HepG2 (cell line): Measurements from ENCODE around the gene SNX19. TPM values are rescaled to one million over a fixed set of nuclear protein-coding genes. Genes with fewer than 3 reads are reported as not detected.
A peak's percentile ranks its signal among the peaks of the same experiment; 100 is the strongest.

Experiments used
- CEBPB ChIP-seq: IDR thresholded peaks from 2 replicates; pipeline ENCODE4 v1.6.1; 2011; ENCODE audit warnings: low read depth, low read length, improper control_type of control experiment, borderline replicate concordance
- DRAP1 ChIP-seq: IDR thresholded peaks from 2 replicates; pipeline ENCODE4 v1.6.1; 2016; ENCODE audit warnings: missing genetic modification reagents, missing compliant biosample characterization
- EED ChIP-seq: sonication (generic); formaldehyde crosslinking; IDR thresholded peaks from 2 replicates; pipeline ENCODE4 v1.5.0; 2020; ENCODE audit warnings: mild to moderate bottlenecking, missing genetic modification reagents
- KLF6 ChIP-seq: IDR thresholded peaks from 2 replicates; pipeline ENCODE4 v1.8.0; 2016; ENCODE audit warnings: missing biosample characterization, missing genetic modification reagents
- MAZ ChIP-seq, 2 experiments: sonication (generic) in 1 of 2; formaldehyde crosslinking in 1 of 2; IDR thresholded peaks; 2 replicates each; pipeline versions ENCODE4 v1.5.0 to v1.6.1; 2012 to 2020; ENCODE audit warnings: low read depth in 2 of 2, mild to moderate bottlenecking in 2 of 2, borderline replicate concordance in 1 of 2, improper control_type of control experiment in 1 of 2, low read length in 1 of 2, missing genetic modification reagents in 1 of 2, moderate library complexity in 1 of 2
- MEIS2 ChIP-seq: sonication (generic); formaldehyde crosslinking; IDR thresholded peaks from 2 replicates; pipeline ENCODE4 v1.9.0; 2021; ENCODE audit warnings: mild to moderate bottlenecking, missing genetic modification reagents
- MIER3 ChIP-seq: IDR thresholded peaks from 2 replicates; pipeline ENCODE4 v1.6.1; 2016; ENCODE audit warnings: missing compliant biosample characterization, borderline replicate concordance
- NCOR1 ChIP-seq: fragments of 200-600 bp; sonication (generic); IDR thresholded peaks from 2 replicates; pipeline ENCODE4 v1.7.0; 2017; ENCODE audit warnings: antibody characterized with exemption, low read length, borderline replicate concordance
- NRL ChIP-seq: sonication (generic); formaldehyde crosslinking; IDR thresholded peaks from 2 replicates; pipeline ENCODE4 v1.5.0; 2020; ENCODE audit warnings: missing genetic modification reagents, mild to moderate bottlenecking, moderate library complexity, borderline replicate concordance
- RFXAP ChIP-seq: sonication (generic); formaldehyde crosslinking; IDR thresholded peaks from 2 replicates; pipeline ENCODE4 v1.4.0; 2020; ENCODE audit warnings: missing genetic modification reagents, borderline replicate concordance
- SMARCC2 ChIP-seq: fragments of 450-650 bp; IDR thresholded peaks from 2 replicates; pipeline ENCODE4 v1.6.1; 2017; ENCODE audit warnings: antibody characterized with exemption, mild to moderate bottlenecking
- SNAPC2 ChIP-seq: sonication (generic); formaldehyde crosslinking; IDR thresholded peaks from 2 replicates; pipeline ENCODE4 v1.8.1; 2022; ENCODE audit warnings: mild to moderate bottlenecking, missing genetic modification reagents
- SOX5 ChIP-seq: IDR thresholded peaks from 2 replicates; pipeline ENCODE4 v1.6.1; 2016; ENCODE audit warnings: borderline replicate concordance
- TBP ChIP-seq: sonication (generic); formaldehyde crosslinking; IDR thresholded peaks from 2 replicates; pipeline ENCODE4 v1.5.0; 2020; ENCODE audit warnings: missing genetic modification reagents
- TEAD3 ChIP-seq: optimal IDR thresholded peaks from 2 replicates; pipeline ENCODE3; 2016; ENCODE audit warnings: borderline replicate concordance
- THAP7 ChIP-seq: sonication (generic); formaldehyde crosslinking; IDR thresholded peaks from 2 replicates; pipeline ENCODE4 v1.8.1; 2023; ENCODE audit warnings: mild to moderate bottlenecking, missing genetic modification reagents
- WIZ ChIP-seq: sonication (generic); formaldehyde crosslinking; IDR thresholded peaks from 2 replicates; pipeline ENCODE4 v1.5.1; 2020; ENCODE audit warnings: mild to moderate bottlenecking, missing genetic modification reagents
- ZC3H4 ChIP-seq: sonication (generic); formaldehyde crosslinking; IDR thresholded peaks from 2 replicates; pipeline ENCODE4 v1.4.0; 2020; ENCODE audit warnings: missing genetic modification reagents, borderline replicate concordance
- ZIK1 ChIP-seq: sonication (generic); formaldehyde crosslinking; IDR thresholded peaks from 2 replicates; pipeline ENCODE4 v1.5.0; 2020; ENCODE audit warnings: mild to moderate bottlenecking, low read depth, missing genetic modification reagents, borderline replicate concordance
- ZNF124 ChIP-seq: sonication (generic); formaldehyde crosslinking; IDR thresholded peaks from 2 replicates; pipeline ENCODE4 v1.4.0; 2020; ENCODE audit warnings: missing genetic modification reagents
- ZNF362 ChIP-seq: sonication (generic); formaldehyde crosslinking; IDR thresholded peaks from 2 replicates; pipeline ENCODE4 v1.4.0; 2020; ENCODE audit warnings: missing genetic modification reagents, mild to moderate bottlenecking, borderline replicate concordance
- ZNF550 ChIP-seq: sonication (generic); formaldehyde crosslinking; IDR thresholded peaks from 2 replicates; pipeline ENCODE4 v1.4.0; 2020; ENCODE audit warnings: mild to moderate bottlenecking, missing genetic modification reagents, borderline replicate concordance
- ZNF552 ChIP-seq: sonication (generic); formaldehyde crosslinking; IDR thresholded peaks from 2 replicates; pipeline ENCODE4 v1.9.0; 2022; ENCODE audit warnings: missing genetic modification reagents, mild to moderate bottlenecking, borderline replicate concordance
- ZSCAN31 ChIP-seq: sonication (generic); formaldehyde crosslinking; IDR thresholded peaks from 2 replicates; pipeline ENCODE4 v1.5.0; 2020; ENCODE audit warnings: low read depth, mild to moderate bottlenecking, missing genetic modification reagents
- polyA plus RNA-seq, 8 experiments: library from polyadenylated mRNA; depleted of rRNA in 3 of 8; stranded (reverse) in 7 of 8; unstranded in 1 of 8; fragments of >200 nt; fragmentation: Illumina TruSeq in 4 of 8; extraction: Trizol in 4 of 8; gene quantifications; 2 replicates each; pipeline versions ENCODE4 v1.2.1 to v1.2.3, GENCODE V29; 2011 to 2016; ENCODE audit warnings: low read depth in 4 of 8, missing spikeins in 1 of 8, mixed read lengths in 1 of 8; ENCODE audit not compliant: insufficient read depth in 1 of 8
- total RNA-seq, 5 experiments: library from RNA; depleted of rRNA; stranded (reverse); fragments of >200 nt; fragmentation: Illumina TruSeq; extraction: Trizol; gene quantifications; 2 replicates each; pipeline ENCODE4 v1.2.3, GENCODE V29; 2016; ENCODE audit warnings: low read depth in 1 of 5
- TF ChIP-seq, protein P1 (sequence below): sonication (generic); formaldehyde crosslinking; IDR thresholded peaks from 2 replicates; pipeline ENCODE4 v1.4.0; 2020; ENCODE audit warnings: mild to moderate bottlenecking, missing genetic modification reagents

Gene SNX19
- total and polyA plus RNA-seq, 2 of the 13 experiments (the other 11 are each of a cell fraction or from before 2014, with no cell fraction given) = 0.13 to 0.27 TPM

GRCh38 chr11:130865774-130866114, 50.5 kb downstream of the SNX19 start (continued):
- no peak for TF ChIP-seq ZIK1 (CRISPR knock-in tag)
- TF ChIP-seq, protein P1, sequence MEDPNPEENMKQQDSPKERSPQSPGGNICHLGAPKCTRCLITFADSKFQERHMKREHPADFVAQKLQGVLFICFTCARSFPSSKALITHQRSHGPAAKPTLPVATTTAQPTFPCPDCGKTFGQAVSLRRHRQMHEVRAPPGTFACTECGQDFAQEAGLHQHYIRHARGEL = no peak
- TF ChIP-seq ZSCAN31 (CRISPR knock-in tag) = no peak
- TF ChIP-seq ZNF552 (CRISPR knock-in tag) = no peak
- TF ChIP-seq ZNF124 (CRISPR knock-in tag) = peak; percentile 48; the same call in 1 of the 2 replicates
- no peak for TF ChIP-seq EED (CRISPR knock-in tag)
- TF ChIP-seq SOX5 (CRISPR knock-in tag) = peak; percentile 45; the same call in 1 of the 2 replicates
- TF ChIP-seq TEAD3 (CRISPR knock-in tag) = peak; percentile 50
- TF ChIP-seq SNAPC2 = no peak
- TF ChIP-seq SMARCC2 = no peak
- TF ChIP-seq DRAP1 (CRISPR knock-in tag) = no peak
- no peak for TF ChIP-seq ZC3H4 (CRISPR knock-in tag)
- no peak for TF ChIP-seq ZNF550
- no peak for TF ChIP-seq MIER3 (CRISPR knock-in tag)
- TF ChIP-seq CEBPB = no peak
- no peak for TF ChIP-seq MEIS2 (CRISPR knock-in tag)
- no peak for TF ChIP-seq KLF6 (CRISPR knock-in tag)
- TF ChIP-seq NCOR1 = no peak
- no peak for TF ChIP-seq NRL
- TF ChIP-seq MAZ (IDR thresholded peaks at IDR 0.05; ENCODE audit: borderline replicate concordance, low read depth, low read length) = no peak
- no peak for TF ChIP-seq MAZ (CRISPR knock-in tag; IDR thresholded peaks at IDR 0.05; ENCODE audit: low read depth)
- no peak for TF ChIP-seq ZNF362 (CRISPR knock-in tag)
- no peak for TF ChIP-seq TBP (CRISPR knock-in tag)
- TF ChIP-seq WIZ = no peak
- TF ChIP-seq THAP7 (CRISPR knock-in tag) = no peak
- no peak for TF ChIP-seq RFXAP (CRISPR knock-in tag)
